Trophoblast cell (in vitro differentiated cells and primary cell): ENCODE results near the gene DHRSX.

Experiments used
- DNase-seq, 2 donors: peaks; one replicate each; pipeline ENCODE4 v3.0.0-alpha.2; 2016
- H2AFZ ChIP-seq: 2 replicates; pipeline ENCODE4 v1.6.1; 2013; ENCODE audit warnings: low read length, moderate library complexity, mild to moderate bottlenecking; ENCODE audit not compliant: insufficient read depth, poor library complexity
- H2AK5ac ChIP-seq: 2 replicates; pipeline ENCODE4 v1.6.1; 2013; ENCODE audit warnings: mild to moderate bottlenecking, low read length
- H2BK120ac ChIP-seq: 2 replicates; pipeline ENCODE4 v1.6.1; 2013; ENCODE audit warnings: low read length, mild to moderate bottlenecking, moderate library complexity; ENCODE audit not compliant: insufficient read depth, poor library complexity
- H2BK12ac ChIP-seq: 2 replicates; pipeline ENCODE4 v1.6.1; 2013; ENCODE audit warnings: mild to moderate bottlenecking, low read length, moderate library complexity
- H2BK5ac ChIP-seq: 2 replicates; pipeline ENCODE4 v1.6.1; 2013; ENCODE audit warnings: low read length, low read depth, moderate library complexity, mild to moderate bottlenecking; ENCODE audit not compliant: poor library complexity
- H3K14ac ChIP-seq: 2 replicates; pipeline ENCODE4 v1.6.1; 2013; ENCODE audit warnings: mild to moderate bottlenecking, low read length
- H3K18ac ChIP-seq: 2 replicates; pipeline ENCODE4 v1.6.1; 2013; ENCODE audit warnings: mild to moderate bottlenecking, low read length
- H3K23ac ChIP-seq: 2 replicates; pipeline ENCODE4 v1.6.1; 2013; ENCODE audit warnings: low read length
- H3K27ac ChIP-seq: 2 replicates; pipeline ENCODE4 v1.5.1; 2013; ENCODE audit warnings: low read depth, mild to moderate bottlenecking, inconsistent platforms, low read length, moderate library complexity
- H3K27me3 ChIP-seq: 2 replicates; pipeline ENCODE4 v1.6.1; 2013; ENCODE audit warnings: inconsistent platforms, mild to moderate bottlenecking, low read length, moderate library complexity; ENCODE audit not compliant: insufficient read depth
- H3K36me3 ChIP-seq, 2 experiments: 1 replicate in 1 of 2; 2 replicates in 1 of 2; pipeline ENCODE4 v1.6.1; 2013; ENCODE audit warnings: low read length in 2 of 2, mild to moderate bottlenecking in 2 of 2, moderate library complexity in 1 of 2; ENCODE audit not compliant: insufficient read depth in 2 of 2, control insufficient read depth in 1 of 2
- H3K4ac ChIP-seq: 2 replicates; pipeline ENCODE4 v1.6.1; 2013; ENCODE audit warnings: low read depth, mild to moderate bottlenecking, low read length, moderate library complexity
- H3K4me1 ChIP-seq, 2 experiments: 1 replicate in 1 of 2; 2 replicates in 1 of 2; pipeline ENCODE4 v1.6.1; 2013; ENCODE audit warnings: low read length in 2 of 2, mild to moderate bottlenecking in 2 of 2, moderate library complexity in 1 of 2; ENCODE audit not compliant: insufficient read depth in 2 of 2, control insufficient read depth in 1 of 2
- H3K4me2 ChIP-seq: 2 replicates; pipeline ENCODE4 v1.6.1; 2013; ENCODE audit warnings: inconsistent platforms, mild to moderate bottlenecking, low read length, moderate library complexity
- H3K4me3 ChIP-seq: 2 replicates; pipeline ENCODE4 v1.5.1; 2013; ENCODE audit warnings: mild to moderate bottlenecking, low read depth, low read length, inconsistent platforms
- H3K79me1 ChIP-seq: one replicate; pipeline ENCODE4 v1.6.1; 2013; ENCODE audit warnings: low read length
- H3K79me2 ChIP-seq: 2 replicates; pipeline ENCODE4 v1.6.1; 2013; ENCODE audit warnings: low read length, mild to moderate bottlenecking; ENCODE audit not compliant: control insufficient read depth, insufficient read depth, poor library complexity
- H3K9ac ChIP-seq: 2 replicates; pipeline ENCODE4 v1.6.1; 2013; ENCODE audit warnings: mild to moderate bottlenecking, low read length
- H3K9me3 ChIP-seq: 2 replicates; pipeline ENCODE4 v1.6.1; 2013; ENCODE audit warnings: low read depth, mild to moderate bottlenecking, control low read depth, inconsistent platforms, low read length; ENCODE audit not compliant: insufficient read depth
- H4K12ac ChIP-seq: 2 replicates; pipeline ENCODE4 v1.6.1; 2013; ENCODE audit warnings: low read depth, mild to moderate bottlenecking, low read length, moderate library complexity
- H4K8ac ChIP-seq: 2 replicates; pipeline ENCODE4 v1.6.1; 2013; ENCODE audit warnings: low read depth, mild to moderate bottlenecking, low read length, moderate library complexity
- H4K91ac ChIP-seq: one replicate; pipeline ENCODE4 v1.6.1; 2013; ENCODE audit warnings: low read depth, mild to moderate bottlenecking, low read length, moderate library complexity
- WGBS: extraction: QIAGEN DNeasy Blood & Tissue Kit; methylation state at CpG from one replicate; pipeline ENCODE4 v1.1.7; 2013; ENCODE audit warnings: missing lambda C conversion rate; ENCODE audit not compliant: insufficient read length, insufficient coverage; ENCODE audit errors: extremely low coverage; 5-methylcytosine and 5-hydroxymethylcytosine counted together

The DHRSX gene

GRCh38 chrX:2546496-2546895, 45.7 kb upstream of the DHRSX start:
- Histone ChIP-seq H3K23ac (no peak overlapping the region), H4K12ac (no peak overlapping the region), H3K9ac (no peak overlapping the region), H4K8ac (no peak overlapping the region), H3K27ac (no peak overlapping the region), H2BK120ac (no peak overlapping the region), H3K4me3 (no peak overlapping the region), H2AK5ac (no peak overlapping the region), H3K79me1 (no peaks in the 10 kb centered on the region), H4K91ac (no peak overlapping the region), H3K27me3 (no peaks in the 10 kb centered on the region), H3K9me3 (peaks cover 3% of the 10 kb centered on the region), H2BK5ac (no peak overlapping the region), H3K14ac (no peak overlapping the region), H2AFZ (no peak overlapping the region), H3K36me3 (no peaks in the 10 kb centered on the region), H3K4ac (no peak overlapping the region), H3K18ac (no peak overlapping the region), H2BK12ac (no peak overlapping the region), H3K79me2 (no peaks in the 10 kb centered on the region), H3K4me1 (no peaks in the 10 kb centered on the region), H3K4me2 (no peak overlapping the region)
- no CpG with 5 or more reads among the region's 1 CpG for whole genome bisulfite sequencing
- no peak for DNase-seq

GRCh38 chrX:2545144-2545543, 44.4 kb upstream of the DHRSX start:
- Histone ChIP-seq H3K27me3 (no peaks in the 10 kb centered on the region), H3K18ac (no peak overlapping the region), H2AK5ac (no peak overlapping the region), H3K27ac (no peak overlapping the region), H4K8ac (no peak overlapping the region), H3K79me2 (no peaks in the 10 kb centered on the region), H4K91ac (no peak overlapping the region), H3K23ac (no peak overlapping the region), H3K14ac (no peak overlapping the region), H3K79me1 (no peaks in the 10 kb centered on the region), H3K9ac (no peak overlapping the region), H3K9me3 (peaks cover 3% of the 10 kb centered on the region), H2AFZ (no peak overlapping the region), H2BK120ac (no peak overlapping the region), H3K4me3 (no peak overlapping the region), H4K12ac (no peak overlapping the region), H3K4me2 (no peak overlapping the region), H3K4ac (no peak overlapping the region), H3K36me3 (no peaks in the 10 kb centered on the region), H2BK5ac (no peak overlapping the region), H3K4me1 (no peaks in the 10 kb centered on the region), H2BK12ac (no peak overlapping the region)
- no CpG with 5 or more reads among the region's 1 CpG for WGBS
- DNase-seq: no peak

GRCh38 chrX:2542826-2543521, 42.2 kb upstream of the DHRSX start:
- no peak for DNase-seq
- Histone ChIP-seq H3K79me2 (no peaks in the 10 kb centered on the region), H2BK5ac (no peak overlapping the region), H3K4ac (no peak overlapping the region), H2AK5ac (no peak overlapping the region), H3K79me1 (no peaks in the 10 kb centered on the region), H3K4me3 (no peak overlapping the region), H4K12ac (no peak overlapping the region), H3K27ac (no peak overlapping the region), H4K8ac (no peak overlapping the region), H3K18ac (no peak overlapping the region), H3K14ac (no peak overlapping the region), H3K27me3 (no peaks in the 10 kb centered on the region), H3K4me1 (no peaks in the 10 kb centered on the region), H4K91ac (no peak overlapping the region), H3K23ac (no peak overlapping the region), H2BK120ac (no peak overlapping the region), H3K36me3 (no peaks in the 10 kb centered on the region), H3K4me2 (no peak overlapping the region), H2AFZ (no peak overlapping the region), H3K9ac (no peak overlapping the region), H3K9me3 (peaks cover 3% of the 10 kb centered on the region), H2BK12ac (no peak overlapping the region)
- WGBS: no CpG with 5 or more reads among the region's 7 CpGs

- H3K9ac ChIP-seq: no peak overlapping the region
- H3K9me3 ChIP-seq: peaks cover 3% of the 10 kb centered on the region
- H3K4ac ChIP-seq: no peak overlapping the region
- no peak overlapping the region for H4K12ac ChIP-seq
- H3K27ac ChIP-seq: no peak overlapping the region
- no peak overlapping the region for H2BK5ac ChIP-seq
- no peak overlapping the region for H4K91ac ChIP-seq
- no peak for DNase-seq
- H2AFZ ChIP-seq: no peak overlapping the region
- no peaks in the 10 kb centered on the region for H3K36me3 ChIP-seq
- no peak overlapping the region for H2BK120ac ChIP-seq
- H3K4me3 ChIP-seq: no peak overlapping the region
- H4K8ac ChIP-seq: no peak overlapping the region
- 100% methylated on average over 1 of the region's 8 CpGs for WGBS
- no peak overlapping the region for H3K4me2 ChIP-seq
- no peak overlapping the region for H2AK5ac ChIP-seq
- H3K27me3 ChIP-seq: no peaks in the 10 kb centered on the region
- H3K14ac ChIP-seq: no peak overlapping the region
- no peak overlapping the region for H3K23ac ChIP-seq
- no peak overlapping the region for H3K18ac ChIP-seq
- H3K79me2 ChIP-seq: no peaks in the 10 kb centered on the region
- H2BK12ac ChIP-seq: no peak overlapping the region
- no peaks in the 10 kb centered on the region for H3K79me1 ChIP-seq
- H3K4me1 ChIP-seq: no peaks in the 10 kb centered on the region
Observed at GRCh38 chrX:2541603-2542002, 40.8 kb upstream of the DHRSX start.
